ENCODE results near the gene ZNF583.

Gene ZNF583

GRCh38 chr19:56403764-56404704 lies at the start of gene ZNF583:
TSS of gene ZNF583 (plus strand) at chr19:56404332. CDS start at chr19:56407115, 2,783 bp downstream.
- Histone ChIP-seq H3K27ac (ENCODE audit: low read length) (peak within 1 kb of the TSS; percentile 66), H3K9ac (ENCODE audit: low read depth, low read length) (peak within 1 kb of the TSS; percentile 87), H3K4me1 (ENCODE audit: insufficient read depth, low read length) (no peaks in the 10 kb centered on the region), H3K36me3 (ENCODE audit: insufficient read depth, low read depth, low read length) (peaks cover 17% of the 10 kb centered on the region), H3K4me3 (ENCODE audit: low read length) (peak within 1 kb of the TSS; percentile 94), H3K9me3 (ENCODE audit: insufficient read depth, low read depth, low read length) (peaks cover 60% of the 10 kb centered on the region), H3K27me3 (ENCODE audit: insufficient read depth, low read length) (no peaks in the 10 kb centered on the region)

- Histone ChIP-seq H3K4me1 (ENCODE audit: insufficient read depth, low read length) (no peaks in the 10 kb centered on the region; the same call in 1 of the 2 replicates), H3K27ac (ENCODE audit: low read length) (no peak overlapping the region), H3K36me3 (ENCODE audit: insufficient read depth, low read depth, low read length) (no peaks in the 10 kb centered on the region), H3K9me3 (ENCODE audit: insufficient read depth, low read depth, low read length) (peaks cover 6% of the 10 kb centered on the region; the same call in 1 of the 2 replicates), H3K27me3 (ENCODE audit: insufficient read depth, low read length) (no peaks in the 10 kb centered on the region), H3K9ac (ENCODE audit: low read depth, low read length) (no peak overlapping the region), H3K4me3 (ENCODE audit: low read length) (no peak overlapping the region)
Observed at GRCh38 chr19:56355517-56355916, 48.6 kb upstream of the ZNF583 start.

GRCh38 chr19:56356944-56357343 lies 47.2 kb upstream of the ZNF583 start:
- Histone ChIP-seq H3K9me3 (ENCODE audit: insufficient read depth, low read depth, low read length) (peaks cover 6% of the 10 kb centered on the region), H3K4me1 (ENCODE audit: insufficient read depth, low read length) (no peaks in the 10 kb centered on the region), H3K4me3 (ENCODE audit: low read length) (no peak overlapping the region), H3K27ac (ENCODE audit: low read length) (no peak overlapping the region), H3K36me3 (ENCODE audit: insufficient read depth, low read depth, low read length) (no peaks in the 10 kb centered on the region), H3K27me3 (ENCODE audit: insufficient read depth, low read length) (no peaks in the 10 kb centered on the region), H3K9ac (ENCODE audit: low read depth, low read length) (no peak overlapping the region)

- H3K9me3 ChIP-seq (ENCODE audit: insufficient read depth, low read depth, low read length) = peaks cover 18% of the 10 kb centered on the region
- H3K27ac ChIP-seq (ENCODE audit: low read length) = no peak overlapping the region
- no peaks in the 10 kb centered on the region for H3K36me3 ChIP-seq (ENCODE audit: insufficient read depth, low read depth, low read length)
- H3K27me3 ChIP-seq (ENCODE audit: insufficient read depth, low read length) = no peaks in the 10 kb centered on the region
- no peak overlapping the region for H3K4me3 ChIP-seq (ENCODE audit: low read length)
- H3K9ac ChIP-seq (ENCODE audit: low read depth, low read length) = no peak overlapping the region
- no peaks in the 10 kb centered on the region for H3K4me1 ChIP-seq (ENCODE audit: insufficient read depth, low read length)
Observed at GRCh38 chr19:56360841-56361240, 43.3 kb upstream of the ZNF583 start.

- H3K4me3 ChIP-seq (ENCODE audit: low read length) = peak overlapping the region; percentile 96
- H3K27ac ChIP-seq (ENCODE audit: low read length) = peak overlapping the region; percentile 50
- peaks cover 38% of the 10 kb centered on the region for H3K36me3 ChIP-seq (ENCODE audit: insufficient read depth, low read depth, low read length)
- peak overlapping the region; percentile 96 for H3K9ac ChIP-seq (ENCODE audit: low read depth, low read length)
- H3K4me1 ChIP-seq (ENCODE audit: insufficient read depth, low read length) = no peaks in the 10 kb centered on the region; the same call in 1 of the 2 replicates
- no peaks in the 10 kb centered on the region for H3K27me3 ChIP-seq (ENCODE audit: insufficient read depth, low read length)
- peaks cover 10% of the 10 kb centered on the region for H3K9me3 ChIP-seq (ENCODE audit: insufficient read depth, low read depth, low read length)
Observed at GRCh38 chr19:56367829-56368711, 36.1 kb upstream of the ZNF583 start.

GRCh38 chr19:56369886-56370676 lies 34.1 kb upstream of the ZNF583 start:
- peaks cover 58% of the 10 kb centered on the region for H3K36me3 ChIP-seq (ENCODE audit: insufficient read depth, low read depth, low read length)
- H3K4me3 ChIP-seq (ENCODE audit: low read length) = no peak overlapping the region
- peaks cover 5% of the 10 kb centered on the region for H3K9me3 ChIP-seq (ENCODE audit: insufficient read depth, low read depth, low read length)
- H3K27ac ChIP-seq (ENCODE audit: low read length) = no peak overlapping the region
- H3K9ac ChIP-seq (ENCODE audit: low read depth, low read length) = no peak overlapping the region
- H3K27me3 ChIP-seq (ENCODE audit: insufficient read depth, low read length) = no peaks in the 10 kb centered on the region
- H3K4me1 ChIP-seq (ENCODE audit: insufficient read depth, low read length) = no peaks in the 10 kb centered on the region; the same call in 1 of the 2 replicates

GRCh38 chr19:56372281-56372680 lies 31.9 kb upstream of the ZNF583 start:
- Histone ChIP-seq H3K36me3 (ENCODE audit: insufficient read depth, low read depth, low read length) (peaks cover 80% of the 10 kb centered on the region), H3K9ac (ENCODE audit: low read depth, low read length) (no peak overlapping the region), H3K4me1 (ENCODE audit: insufficient read depth, low read length) (no peaks in the 10 kb centered on the region; the same call in 1 of the 2 replicates), H3K4me3 (ENCODE audit: low read length) (no peak overlapping the region), H3K9me3 (ENCODE audit: insufficient read depth, low read depth, low read length) (peaks cover 26% of the 10 kb centered on the region), H3K27me3 (ENCODE audit: insufficient read depth, low read length) (no peaks in the 10 kb centered on the region), H3K27ac (ENCODE audit: low read length) (no peak overlapping the region)

- Histone ChIP-seq H3K4me1 (ENCODE audit: insufficient read depth, low read length) (no peaks in the 10 kb centered on the region), H3K27me3 (ENCODE audit: insufficient read depth, low read length) (no peaks in the 10 kb centered on the region), H3K36me3 (ENCODE audit: insufficient read depth, low read depth, low read length) (peaks cover 68% of the 10 kb centered on the region), H3K9me3 (ENCODE audit: insufficient read depth, low read depth, low read length) (peaks cover 42% of the 10 kb centered on the region), H3K27ac (ENCODE audit: low read length) (no peak overlapping the region), H3K4me3 (ENCODE audit: low read length) (no peak overlapping the region), H3K9ac (ENCODE audit: low read depth, low read length) (no peak overlapping the region)
Observed at GRCh38 chr19:56377105-56377924, 26.8 kb upstream of the ZNF583 start.

GRCh38 chr19:56383826-56384605 lies 20.1 kb upstream of the ZNF583 start:
- Histone ChIP-seq H3K9ac (ENCODE audit: low read depth, low read length) (no peak overlapping the region), H3K4me3 (ENCODE audit: low read length) (no peak overlapping the region), H3K4me1 (ENCODE audit: insufficient read depth, low read length) (no peaks in the 10 kb centered on the region), H3K9me3 (ENCODE audit: insufficient read depth, low read depth, low read length) (peaks cover 27% of the 10 kb centered on the region; the same call in 1 of the 2 replicates), H3K27ac (ENCODE audit: low read length) (no peak overlapping the region), H3K36me3 (ENCODE audit: insufficient read depth, low read depth, low read length) (peaks cover 5% of the 10 kb centered on the region; the same call in 1 of the 2 replicates), H3K27me3 (ENCODE audit: insufficient read depth, low read length) (no peaks in the 10 kb centered on the region)
